ENCODE data around the gene CFDP1.

CFDP1 gene

GRCh38 chr16:75265911-75266701, 167.2 kb downstream of the CFDP1 start:
- no peak for TF ChIP-seq CTCF (IDR thresholded peaks at IDR 0.05; ENCODE audit: extremely low read depth, missing control alignments)
- DNase-seq (ENCODE audit: low spot score): peak; percentile 98

- DNase-seq (ENCODE audit: low spot score): no peak
Measured at GRCh38 chr16:75264999-75265910, 168.0 kb downstream of the CFDP1 start.

GRCh38 chr16:75264457-75264998, 168.8 kb downstream of the CFDP1 start:
- no peak for DNase-seq (ENCODE audit: low spot score)
- TF ChIP-seq CTCF (IDR thresholded peaks at IDR 0.05; ENCODE audit: extremely low read depth, missing control alignments): no peak

More at GRCh38 chr16:75264999-75265910, 168.0 kb downstream of the CFDP1 start:
- no peak for TF ChIP-seq CTCF (IDR thresholded peaks at IDR 0.05; ENCODE audit: extremely low read depth, missing control alignments)

GRCh38 chr16:75263963-75264445, 169.3 kb downstream of the CFDP1 start:
- no peak for DNase-seq (ENCODE audit: low spot score)
- no peak for TF ChIP-seq CTCF (IDR thresholded peaks at IDR 0.05; ENCODE audit: extremely low read depth, missing control alignments)

GRCh38 chr16:75263291-75263962, 169.9 kb downstream of the CFDP1 start:
- no peak for TF ChIP-seq CTCF (IDR thresholded peaks at IDR 0.05; ENCODE audit: extremely low read depth, missing control alignments)
- DNase-seq (ENCODE audit: low spot score): no peak

GRCh38 chr16:75262800-75263127, 170.5 kb downstream of the CFDP1 start:
- DNase-seq (ENCODE audit: low spot score): no peak
- TF ChIP-seq CTCF (IDR thresholded peaks at IDR 0.05; ENCODE audit: extremely low read depth, missing control alignments): no peak
